Smooth muscle cell (in vitro differentiated cells): ENCODE data around the gene RELT. TPM values are rescaled to one million over a fixed set of nuclear protein-coding genes. Genes with fewer than 3 reads are reported as not detected.

ENCODE experiments used
- DNase-seq: peaks from one replicate; lab custom pipeline; 2025; ENCODE audit not compliant: unreplicated experiment; lab: John Stamatoyannopoulos, UW
- H2AFZ ChIP-seq: fragments of 200-600 bp; sonication (generic); 2 replicates; pipeline ENCODE4 v1.6.0; 2016; ENCODE audit warnings: antibody characterized with exemption, low read depth, mild to moderate bottlenecking
- H3F3A ChIP-seq: fragments of 200-600 bp; sonication (generic); 2 replicates; pipeline ENCODE4 v1.6.0; 2017; ENCODE audit warnings: antibody characterized with exemption, low read depth
- H3K27ac ChIP-seq: fragments of 200-600 bp; sonication (generic); 2 replicates; pipeline ENCODE4 v1.5.1; 2016; ENCODE audit warnings: low read depth, mild to moderate bottlenecking
- H3K27me3 ChIP-seq: fragments of 200-600 bp; sonication (generic); 2 replicates; pipeline ENCODE4 v1.6.1; 2016; ENCODE audit warnings: low read depth, mild to moderate bottlenecking
- H3K36me3 ChIP-seq: fragments of 200-600 bp; sonication (generic); 2 replicates; pipeline ENCODE4 v1.5.1; 2016; ENCODE audit warnings: low read depth
- H3K4me1 ChIP-seq: fragments of 200-600 bp; sonication (generic); 2 replicates; pipeline ENCODE4 v1.5.1; 2016; ENCODE audit warnings: low read depth
- H3K4me2 ChIP-seq: fragments of 200-600 bp; sonication (generic); 2 replicates; pipeline ENCODE4 v1.6.0; 2016; ENCODE audit warnings: mild to moderate bottlenecking
- H3K4me3 ChIP-seq: fragments of 200-600 bp; sonication (generic); 2 replicates; pipeline ENCODE4 v1.5.1; 2016; ENCODE audit warnings: mild to moderate bottlenecking
- H3K79me2 ChIP-seq: fragments of 200-600 bp; sonication (generic); 2 replicates; pipeline ENCODE4 v1.6.0; 2016; ENCODE audit warnings: low read depth, mild to moderate bottlenecking
- H3K9ac ChIP-seq: fragments of 200-600 bp; sonication (generic); 2 replicates; pipeline ENCODE4 v1.6.0; 2016; ENCODE audit warnings: low read depth
- H3K9me3 ChIP-seq: fragments of 200-600 bp; sonication (generic); replicated peaks from 2 replicates; pipeline ENCODE4 v1.5.1; 2016; ENCODE audit warnings: low read depth
- H4K20me1 ChIP-seq: fragments of 200-600 bp; sonication (generic); 2 replicates; pipeline ENCODE4 v1.6.0; 2016; ENCODE audit warnings: low read depth
- CTCF ChIP-seq: fragments of 200-600 bp; sonication (generic); IDR thresholded peaks from 2 replicates; pipeline ENCODE4 v1.5.1; 2017; ENCODE audit warnings: borderline replicate concordance, mild to moderate bottlenecking, antibody characterized with exemption; ENCODE audit not compliant: insufficient read depth, poor library complexity, severe bottlenecking
- WGBS: methylation state at CpG from one replicate; pipeline ENCODE4 v1.1.7; 2016; ENCODE audit warnings: low lambda C conversion rate; 5-methylcytosine and 5-hydroxymethylcytosine counted together
- polyA plus RNA-seq: library from polyadenylated mRNA; unstranded; fragments of >200 nt; fragmentation: Nextera tagmentation; extraction: Ambion mirVana; gene quantifications from 2 replicates; pipeline ENCODE4 v1.2.1, GENCODE V29; 2016
- total RNA-seq: library from RNA; depleted of rRNA; stranded (reverse); fragments of >200 nt; gene quantifications from 2 replicates; pipeline ENCODE4 v1.2.3, GENCODE V29; 2014

The RELT gene
- total and polyA plus RNA-seq, 2 experiments from 2014 or later, result 4.3 to 5.5 TPM

DNA sequence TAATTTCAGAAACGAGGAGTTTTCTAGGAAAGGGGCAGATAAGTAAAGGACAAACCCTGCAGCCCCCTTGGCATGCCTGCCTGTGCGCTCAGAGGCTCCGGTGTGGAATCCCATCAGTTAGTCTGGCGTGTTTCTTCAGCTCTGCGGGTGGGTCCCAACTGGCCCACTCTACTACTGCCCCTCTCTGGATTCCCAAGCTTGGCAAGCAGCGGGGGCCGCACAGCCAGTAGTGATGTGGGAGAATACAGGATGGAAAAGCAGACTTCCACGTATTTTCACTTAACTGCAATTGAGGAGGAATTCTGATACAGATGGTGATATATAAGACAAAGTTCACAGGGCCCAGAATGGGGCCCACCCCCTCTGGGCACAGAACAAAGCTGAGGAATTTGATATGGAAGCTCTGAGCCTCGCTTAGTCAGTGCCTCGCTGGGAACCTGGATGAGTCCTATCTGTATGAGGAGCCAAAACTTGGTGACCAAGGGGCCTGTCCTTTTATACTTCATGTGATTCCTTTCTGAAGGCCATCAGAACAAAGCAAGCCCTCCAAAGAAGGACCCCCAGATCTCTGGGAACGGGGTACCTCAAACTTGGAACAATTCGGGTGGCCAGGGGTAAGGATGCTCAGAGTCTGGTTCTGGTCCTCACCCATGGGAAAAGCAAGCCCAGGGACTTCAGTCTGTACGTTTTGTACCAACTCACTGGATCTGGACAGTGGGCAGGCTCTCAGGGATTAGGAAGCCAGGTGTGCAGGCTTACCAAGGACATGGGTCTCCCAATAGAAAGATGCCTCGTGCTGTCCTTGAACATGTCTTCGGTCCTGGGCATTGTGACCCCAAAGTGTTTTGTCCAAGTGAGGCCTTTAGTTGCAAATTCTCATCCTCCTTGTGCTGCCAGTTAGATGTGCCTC, 26.0 kb downstream of the RELT start:
- no peak overlapping the region for H2AFZ ChIP-seq
- H3K4me2 ChIP-seq, result no peak overlapping the region
- H3K79me2 ChIP-seq, result no peaks in the 10 kb centered on the region
- H3F3A ChIP-seq, result no peaks in the 10 kb centered on the region
- no peak for DNase-seq
- no peaks in the 10 kb centered on the region for H3K4me1 ChIP-seq
- H4K20me1 ChIP-seq, result no peaks in the 10 kb centered on the region
- WGBS, result 94% methylated on average over 15 of the region's 15 CpGs
- H3K27ac ChIP-seq, result no peak overlapping the region
- H3K9ac ChIP-seq, result no peak overlapping the region
- no peak for TF ChIP-seq CTCF
- H3K4me3 ChIP-seq, result no peak overlapping the region
- no peaks in the 10 kb centered on the region for H3K27me3 ChIP-seq
- no peaks in the 10 kb centered on the region for H3K9me3 ChIP-seq
- H3K36me3 ChIP-seq, result no peaks in the 10 kb centered on the region

- Histone ChIP-seq H3K79me2 (no peaks in the 10 kb centered on the region), H4K20me1 (no peaks in the 10 kb centered on the region), H3K9ac (no peak overlapping the region), H3K4me3 (no peak overlapping the region), H3K36me3 (no peaks in the 10 kb centered on the region), H3K4me1 (no peaks in the 10 kb centered on the region), H3F3A (no peaks in the 10 kb centered on the region), H2AFZ (no peak overlapping the region), H3K9me3 (no peaks in the 10 kb centered on the region), H3K27ac (no peak overlapping the region), H3K4me2 (no peak overlapping the region), H3K27me3 (no peaks in the 10 kb centered on the region)
- no peak for DNase-seq
- TF ChIP-seq CTCF, result no peak
- WGBS, result 83% methylated on average over 1 of the region's 1 CpG
Measured at GRCh38 chr11:73402834-73403185, 26.6 kb downstream of the RELT start.

DNA sequence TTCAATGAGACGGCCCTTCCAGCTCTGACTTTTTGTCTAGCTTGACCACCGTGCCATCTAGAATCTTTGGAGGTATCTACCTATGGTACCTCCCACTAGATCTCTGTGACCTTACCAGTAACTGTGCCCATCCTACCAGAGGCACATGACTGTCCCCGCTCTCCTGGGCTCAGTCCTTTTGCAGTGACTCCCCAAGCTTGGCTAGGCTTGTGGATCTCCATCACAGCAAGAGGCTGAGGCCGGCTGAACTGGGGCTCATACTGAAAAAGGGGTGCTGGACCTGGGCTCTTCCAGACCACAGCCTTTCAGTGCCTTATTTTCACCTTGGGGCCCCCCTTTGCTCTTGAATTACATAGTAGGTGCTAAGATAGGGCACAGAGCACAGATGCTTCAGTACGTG, 27.3 kb downstream of the RELT start:
- no peaks in the 10 kb centered on the region for H4K20me1 ChIP-seq
- no peak overlapping the region for H3K4me3 ChIP-seq
- H3K36me3 ChIP-seq, result no peaks in the 10 kb centered on the region
- no peak overlapping the region for H3K4me2 ChIP-seq
- no peaks in the 10 kb centered on the region for H3K4me1 ChIP-seq
- no peak overlapping the region for H3K9ac ChIP-seq
- no peaks in the 10 kb centered on the region for H3K27me3 ChIP-seq
- no peak for TF ChIP-seq CTCF
- no peak overlapping the region for H2AFZ ChIP-seq
- no peak for DNase-seq
- no peaks in the 10 kb centered on the region for H3K79me2 ChIP-seq
- H3F3A ChIP-seq, result no peaks in the 10 kb centered on the region
- no peaks in the 10 kb centered on the region for H3K9me3 ChIP-seq
- 91% methylated on average over 5 of the region's 5 CpGs for WGBS
- no peak overlapping the region for H3K27ac ChIP-seq

- Histone ChIP-seq H3K27me3 (no peaks in the 10 kb centered on the region), H2AFZ (no peak overlapping the region), H3K9me3 (no peaks in the 10 kb centered on the region), H4K20me1 (no peaks in the 10 kb centered on the region), H3K36me3 (no peaks in the 10 kb centered on the region), H3K27ac (no peak overlapping the region), H3K79me2 (no peaks in the 10 kb centered on the region), H3K9ac (no peak overlapping the region), H3K4me3 (no peak overlapping the region), H3F3A (no peaks in the 10 kb centered on the region), H3K4me1 (no peaks in the 10 kb centered on the region), H3K4me2 (no peak overlapping the region)
- DNase-seq, result no peak
- 79% methylated on average over 4 of the region's 4 CpGs for WGBS
- TF ChIP-seq CTCF, result peak; percentile 46
Measured at GRCh38 chr11:73404048-73404447, 27.8 kb downstream of the RELT start.
